ENCODE measurements around the gene TEN1. TPM values are rescaled to one million over a fixed set of nuclear protein-coding genes. Genes with fewer than 3 reads are reported as not detected.
A peak's percentile ranks its signal among the peaks of the same experiment; 100 is the strongest.

The TEN1 gene
- total and polyA plus RNA-seq, 4 donors = 12.0 to 30.0 (median 16.5) TPM

DNA sequence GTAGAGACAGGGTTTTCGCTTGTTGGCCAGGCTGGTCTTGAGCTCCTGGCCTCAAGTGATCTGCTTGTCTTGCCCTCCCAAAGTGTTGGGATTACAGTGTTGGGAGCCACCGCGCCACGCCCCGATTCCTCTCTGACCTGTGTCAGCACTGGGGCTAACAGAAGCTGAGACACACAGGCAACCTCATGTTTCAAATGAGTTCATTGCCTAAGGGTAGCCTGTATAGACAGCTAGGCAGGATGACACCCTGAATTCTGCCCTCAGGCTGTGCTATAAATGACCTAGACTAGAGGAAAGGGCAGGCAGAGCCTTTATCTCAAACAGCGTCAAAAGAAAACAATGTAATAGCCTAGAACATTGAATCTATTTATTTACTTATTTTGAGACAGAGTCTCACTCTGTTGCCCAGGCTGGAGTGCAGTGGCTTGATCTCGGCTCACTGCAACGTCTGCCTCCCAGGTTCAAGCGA, 19.3 kb downstream of the TEN1 start:
- Histone ChIP-seq H3K36me3 (ENCODE audit: control insufficient read depth in 4 of 4, insufficient read depth in 3 of 4, low read depth in 1 of 4, low read length in 3 of 4) (peaks cover 0 to 2% (median 0%) of the 10 kb centered on the region in 4 donors), H3K4me3 (ENCODE audit: low read depth in 1 of 3, low read length in 3 of 3) (no peak overlapping the region), H3K27me3 (ENCODE audit: control insufficient read depth in 4 of 4, insufficient read depth in 4 of 4, low read length in 3 of 4) (no peaks in the 10 kb centered on the region), H3K9ac (ENCODE audit: low read depth in 1 of 2, low read length in 2 of 2) (no peak overlapping the region), H3K27ac (ENCODE audit: low read depth in 1 of 2, low read length in 2 of 2) (peak overlapping the region; percentile 88 to 93), H3K9me3 (ENCODE audit: control insufficient read depth in 4 of 4, low read length in 3 of 4) (no peaks in the 10 kb centered on the region), H3K4me1 (ENCODE audit: control insufficient read depth in 4 of 4, insufficient read depth in 4 of 4, low read length in 3 of 4) (peaks cover 24 to 84% (median 64%) of the 10 kb centered on the region in 4 donors)
- DNase-seq (ENCODE audit: low spot score) = no peak
- 50% methylated on average over 9 of the region's 9 CpGs for WGBS
- TF ChIP-seq FOXA2 (IDR thresholded peaks at IDR 0.05) = no peak
- peak; percentile 71 for TF ChIP-seq SP1 (IDR thresholded peaks at IDR 0.05)
- peak in 1 of 2 donors; percentile 10 for TF ChIP-seq RAD21 (IDR thresholded peaks at IDR 0.05)
- no peak for TF ChIP-seq NR2F2 (IDR thresholded peaks at IDR 0.05)
- TF ChIP-seq HNF4A (conservative IDR thresholded peaks at IDR 0.05) = peak in 1 of 2 donors; percentile 56
- TF ChIP-seq RXRA (IDR thresholded peaks at IDR 0.05) = peak; percentile 61 to 79
- TF ChIP-seq, protein P1, sequence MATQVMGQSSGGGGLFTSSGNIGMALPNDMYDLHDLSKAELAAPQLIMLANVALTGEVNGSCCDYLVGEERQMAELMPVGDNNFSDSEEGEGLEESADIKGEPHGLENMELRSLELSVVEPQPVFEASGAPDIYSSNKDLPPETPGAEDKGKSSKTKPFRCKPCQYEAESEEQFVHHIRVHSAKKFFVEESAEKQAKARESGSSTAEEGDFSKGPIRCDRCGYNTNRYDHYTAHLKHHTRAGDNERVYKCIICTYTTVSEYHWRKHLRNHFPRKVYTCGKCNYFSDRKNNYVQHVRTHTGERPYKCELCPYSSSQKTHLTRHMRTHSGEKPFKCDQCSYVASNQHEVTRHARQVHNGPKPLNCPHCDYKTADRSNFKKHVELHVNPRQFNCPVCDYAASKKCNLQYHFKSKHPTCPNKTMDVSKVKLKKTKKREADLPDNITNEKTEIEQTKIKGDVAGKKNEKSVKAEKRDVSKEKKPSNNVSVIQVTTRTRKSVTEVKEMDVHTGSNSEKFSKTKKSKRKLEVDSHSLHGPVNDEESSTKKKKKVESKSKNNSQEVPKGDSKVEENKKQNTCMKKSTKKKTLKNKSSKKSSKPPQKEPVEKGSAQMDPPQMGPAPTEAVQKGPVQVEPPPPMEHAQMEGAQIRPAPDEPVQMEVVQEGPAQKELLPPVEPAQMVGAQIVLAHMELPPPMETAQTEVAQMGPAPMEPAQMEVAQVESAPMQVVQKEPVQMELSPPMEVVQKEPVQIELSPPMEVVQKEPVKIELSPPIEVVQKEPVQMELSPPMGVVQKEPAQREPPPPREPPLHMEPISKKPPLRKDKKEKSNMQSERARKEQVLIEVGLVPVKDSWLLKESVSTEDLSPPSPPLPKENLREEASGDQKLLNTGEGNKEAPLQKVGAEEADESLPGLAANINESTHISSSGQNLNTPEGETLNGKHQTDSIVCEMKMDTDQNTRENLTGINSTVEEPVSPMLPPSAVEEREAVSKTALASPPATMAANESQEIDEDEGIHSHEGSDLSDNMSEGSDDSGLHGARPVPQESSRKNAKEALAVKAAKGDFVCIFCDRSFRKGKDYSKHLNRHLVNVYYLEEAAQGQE (IDR thresholded peaks at IDR 0.05) = peak; percentile 33
- no peak for TF ChIP-seq FOXA1 (IDR thresholded peaks at IDR 0.05)

DNA sequence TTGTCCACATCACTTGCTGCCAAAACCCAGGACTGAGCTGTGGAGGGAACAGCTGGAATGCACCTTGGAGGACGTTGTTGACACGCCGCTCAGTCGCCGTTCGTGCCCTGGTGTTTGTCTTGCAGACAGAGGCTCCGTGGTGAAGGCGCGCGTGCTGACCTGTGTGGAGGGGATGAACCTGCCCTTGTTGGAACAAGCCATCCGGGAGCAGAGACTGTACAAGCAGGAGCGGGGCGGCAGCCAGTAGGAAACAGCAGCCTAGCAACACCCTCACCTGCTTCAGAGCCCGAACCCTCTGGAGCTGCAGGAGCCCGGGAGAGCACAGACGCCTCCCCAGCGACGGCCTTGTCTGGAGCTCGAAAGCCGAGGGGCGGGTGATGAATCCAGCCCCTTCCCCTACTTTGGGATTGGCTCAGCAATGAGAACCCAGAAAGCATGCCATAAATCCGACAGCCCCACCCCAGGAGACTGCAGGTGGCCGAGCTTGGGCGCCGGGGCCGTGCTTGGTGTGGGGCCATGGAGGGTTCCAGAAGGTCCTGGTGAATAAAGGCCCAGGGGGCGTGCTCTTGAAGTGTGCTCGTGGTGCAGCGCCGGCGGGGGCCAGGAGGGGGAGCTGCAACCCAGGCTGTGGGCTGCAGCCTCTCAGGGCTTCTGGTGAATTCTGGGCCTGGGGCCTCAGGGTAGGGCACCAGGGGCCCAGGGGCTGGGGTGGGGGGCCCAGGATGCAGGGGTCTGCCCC, 21.1 kb downstream of the TEN1 start:
- TF ChIP-seq TAF1 (conservative IDR thresholded peaks at IDR 0.05) (no peak), NR2F2 (IDR thresholded peaks at IDR 0.05) (no peak), HNF4G (IDR thresholded peaks at IDR 0.05) (no peak), RXRA (IDR thresholded peaks at IDR 0.05) (peak; percentile 22 to 55), GABPA (IDR thresholded peaks at IDR 0.05 in 1 of 2, conservative IDR thresholded peaks at IDR 0.05 in 1 of 2) (no peak), FOXA2 (IDR thresholded peaks at IDR 0.05) (peak; percentile 27), YY1 (IDR thresholded peaks at IDR 0.05) (no peak), SP1 (IDR thresholded peaks at IDR 0.05) (no peak), RAD21 (IDR thresholded peaks at IDR 0.05) (peak; percentile 38 to 69), EGR1 (IDR thresholded peaks at IDR 0.05; ENCODE audit: low read depth in 2 of 2) (no peak), FOXA1 (IDR thresholded peaks at IDR 0.05) (no peak), HNF4A (conservative IDR thresholded peaks at IDR 0.05) (peak; percentile 7 to 27), ZBTB33 (IDR thresholded peaks at IDR 0.05) (no peak), JUND (IDR thresholded peaks at IDR 0.05) (no peak), MAX (IDR thresholded peaks at IDR 0.05) (no peak)
- TF ChIP-seq, protein P2, sequence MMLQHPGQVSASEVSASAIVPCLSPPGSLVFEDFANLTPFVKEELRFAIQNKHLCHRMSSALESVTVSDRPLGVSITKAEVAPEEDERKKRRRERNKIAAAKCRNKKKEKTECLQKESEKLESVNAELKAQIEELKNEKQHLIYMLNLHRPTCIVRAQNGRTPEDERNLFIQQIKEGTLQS (IDR thresholded peaks at IDR 0.05) = no peak
- TF ChIP-seq, protein P3, sequence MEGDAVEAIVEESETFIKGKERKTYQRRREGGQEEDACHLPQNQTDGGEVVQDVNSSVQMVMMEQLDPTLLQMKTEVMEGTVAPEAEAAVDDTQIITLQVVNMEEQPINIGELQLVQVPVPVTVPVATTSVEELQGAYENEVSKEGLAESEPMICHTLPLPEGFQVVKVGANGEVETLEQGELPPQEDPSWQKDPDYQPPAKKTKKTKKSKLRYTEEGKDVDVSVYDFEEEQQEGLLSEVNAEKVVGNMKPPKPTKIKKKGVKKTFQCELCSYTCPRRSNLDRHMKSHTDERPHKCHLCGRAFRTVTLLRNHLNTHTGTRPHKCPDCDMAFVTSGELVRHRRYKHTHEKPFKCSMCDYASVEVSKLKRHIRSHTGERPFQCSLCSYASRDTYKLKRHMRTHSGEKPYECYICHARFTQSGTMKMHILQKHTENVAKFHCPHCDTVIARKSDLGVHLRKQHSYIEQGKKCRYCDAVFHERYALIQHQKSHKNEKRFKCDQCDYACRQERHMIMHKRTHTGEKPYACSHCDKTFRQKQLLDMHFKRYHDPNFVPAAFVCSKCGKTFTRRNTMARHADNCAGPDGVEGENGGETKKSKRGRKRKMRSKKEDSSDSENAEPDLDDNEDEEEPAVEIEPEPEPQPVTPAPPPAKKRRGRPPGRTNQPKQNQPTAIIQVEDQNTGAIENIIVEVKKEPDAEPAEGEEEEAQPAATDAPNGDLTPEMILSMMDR (IDR thresholded peaks at IDR 0.05; ENCODE audit: low read depth, low read length, missing input control) = peak; percentile 61
- TF ChIP-seq, protein P1 (IDR thresholded peaks at IDR 0.05) = no peak
- Histone ChIP-seq H3K9me3 (ENCODE audit: control insufficient read depth in 4 of 4, low read length in 3 of 4) (no peaks in the 10 kb centered on the region), H3K27me3 (ENCODE audit: control insufficient read depth in 4 of 4, insufficient read depth in 4 of 4, low read length in 3 of 4) (no peaks in the 10 kb centered on the region), H3K9ac (ENCODE audit: low read depth in 1 of 2, low read length in 2 of 2) (no peak overlapping the region), H3K27ac (ENCODE audit: low read depth in 1 of 2, low read length in 2 of 2) (peak overlapping the region; percentile 58 to 63), H3K4me3 (ENCODE audit: low read depth in 1 of 3, low read length in 3 of 3) (no peak overlapping the region), H3K36me3 (ENCODE audit: control insufficient read depth in 4 of 4, insufficient read depth in 3 of 4, low read depth in 1 of 4, low read length in 3 of 4) (peaks cover 0 to 2% (median 0%) of the 10 kb centered on the region in 4 donors), H3K4me1 (ENCODE audit: control insufficient read depth in 4 of 4, insufficient read depth in 4 of 4, low read length in 3 of 4) (peaks cover 28 to 95% (median 71%) of the 10 kb centered on the region in 4 donors)
- 40% methylated on average over 31 of the region's 31 CpGs for WGBS
- peak; percentile 82 for DNase-seq (ENCODE audit: low spot score)

Measured in liver (tissue), 9 donors.